GM23248 (cell line): ENCODE measurements around the gene IQCM.

Source experiments
- EZH2 ChIP-seq: fragments of 200-600 bp; sonication (generic); IDR thresholded peaks from 2 replicates; pipeline ENCODE4 v1.6.1; 2018; ENCODE audit warnings: antibody characterized with exemption, mild to moderate bottlenecking; ENCODE audit not compliant: insufficient read depth, poor library complexity, severe bottlenecking
- EZH2phosphoT487 ChIP-seq: fragments of 200-600 bp; sonication (generic); IDR thresholded peaks from 2 replicates; pipeline ENCODE4 v1.6.1; 2018; ENCODE audit warnings: antibody characterized with exemption, moderate library complexity, mild to moderate bottlenecking, low read depth; ENCODE audit not compliant: insufficient read depth

GRCh38 chr4:149404143-149404542 lies 411.5 kb downstream of the IQCM start:
- TF ChIP-seq EZH2phosphoT487 (no peak), EZH2 (no peak)
